Uterus (tissue), 4 donors: ENCODE results near the gene EGR1. TPM values are rescaled to one million over a fixed set of nuclear protein-coding genes. Genes with fewer than 3 reads are reported as not detected.
"Not testable (repeated sequence)": the region's sequence is repeated elsewhere in the genome, so short reads cannot be mapped to it uniquely, and the experiment has no call there.

Source experiments
- DNase-seq, 2 donors: peaks; one replicate each; pipeline ENCODE4 v3.0.0-alpha.2; 2019 to 2020
- H3K27ac ChIP-seq, 2 donors: fragments of 200-600 bp; sonication (generic); 1 replicate in 1 of 2; 2 replicates in 1 of 2; pipeline ENCODE4 v1.5.1; 2016 to 2018
- H3K27me3 ChIP-seq, 2 donors: fragments of 200-600 bp; sonication (generic); one replicate each; pipeline ENCODE4 v1.5.1; 2018 to 2019; ENCODE audit warnings: control low read depth in 1 of 2
- H3K36me3 ChIP-seq, 2 donors: fragments of 200-600 bp; sonication (generic); one replicate each; pipeline ENCODE4 v1.5.1; 2019; ENCODE audit warnings: control low read depth in 1 of 2
- H3K4me1 ChIP-seq, 2 donors: fragments of 200-600 bp; sonication (generic); one replicate each; pipeline ENCODE4 v1.5.1; 2018 to 2019; ENCODE audit warnings: control low read depth in 1 of 2
- H3K4me3 ChIP-seq, 2 donors: fragments of 200-600 bp; sonication (generic); 1 replicate in 1 of 2; 2 replicates in 1 of 2; pipeline ENCODE4 v1.5.1; 2018 to 2019; ENCODE audit warnings: mild to moderate bottlenecking in 1 of 2
- H3K9me3 ChIP-seq, 2 donors: fragments of 200-600 bp; sonication (generic); one replicate each; pipeline ENCODE4 v1.5.1; 2019; ENCODE audit warnings: control low read depth in 1 of 2
- POLR2A ChIP-seq, 2 donors: fragments of 450-650 bp; IDR thresholded peaks; one replicate each; pipeline ENCODE4 v1.6.1; 2016; ENCODE audit warnings: antibody characterized with exemption in 2 of 2, mild to moderate bottlenecking in 1 of 2, moderate library complexity in 1 of 2
- intact Hi-C: fragments of 100-400 bp; cut with DNase I; formaldehyde crosslinking; loops from one replicate; pipeline ENCODE4 v1.15.1; 2023; ENCODE audit warnings: low total_unique reads
- total RNA-seq, 4 donors: library from RNA; depleted of rRNA in 3 of 4; stranded (reverse); fragments of >200 nt in 3 of 4; gene quantifications; one replicate each; pipeline versions ENCODE4 v1.1.0 to v1.2.4, GENCODE V29; 2014 to 2023
- TF ChIP-seq, protein P1 (sequence below), 4 experiments: fragments of 200-600 bp in 2 of 4; fragments of 450-650 bp in 2 of 4; sonication (generic) in 2 of 4; IDR thresholded peaks; one replicate each; pipeline ENCODE4 v1.5.1; 2016 to 2019; ENCODE audit warnings: antibody characterized with exemption in 4 of 4, mild to moderate bottlenecking in 2 of 4, moderate library complexity in 1 of 4
- donor health status: DM: yes; HTN: yes; CAD: no.

The EGR1 gene
- total RNA-seq, 4 donors from 2014 or later = 2.6 to 123 (median 35.2) TPM

DNA sequence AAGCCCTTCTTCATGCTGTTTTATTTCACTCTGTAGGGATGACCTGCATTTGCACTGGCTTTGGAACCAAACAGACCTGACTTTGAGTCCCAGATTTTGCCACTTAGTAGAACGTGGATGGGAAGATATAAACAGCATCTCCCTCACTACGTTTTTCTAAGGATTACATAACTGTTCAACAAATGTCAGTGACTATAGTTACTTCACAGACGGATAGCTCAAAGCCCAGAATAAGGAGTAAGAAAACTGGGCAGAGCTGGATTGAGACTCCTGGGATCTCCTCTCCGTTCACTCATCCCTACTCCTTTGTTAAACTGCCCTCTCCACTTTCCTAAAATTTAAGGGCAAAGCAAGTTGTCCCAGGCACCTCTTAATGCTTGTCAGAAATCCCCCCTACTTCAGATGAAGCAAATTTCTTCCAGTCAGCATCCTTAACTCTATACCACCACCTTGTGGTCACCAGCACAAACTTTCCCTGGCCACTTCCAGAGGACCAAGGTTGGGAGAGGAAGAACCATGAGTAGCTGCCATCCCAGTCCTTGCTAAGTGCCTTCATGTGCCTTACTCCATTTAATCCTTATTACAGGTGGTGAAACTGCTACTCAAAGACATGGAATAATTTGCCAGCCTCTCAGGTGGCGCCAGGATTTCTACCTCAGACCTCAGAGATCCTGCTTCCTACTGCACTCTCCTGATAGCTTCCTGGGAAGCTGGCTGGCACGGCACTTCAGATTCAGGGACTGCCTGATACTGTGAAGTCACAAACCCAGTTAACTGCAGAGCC lies 38.4 kb downstream of the EGR1 start:
- peak in 1 of 2 donors; percentile 44 for DNase-seq
- intact Hi-C loops = loop anchor here (5.0 kb wide), 2 partner anchors 41 to 56 kb away; no protein-coding TSS in a partner anchor

DNA sequence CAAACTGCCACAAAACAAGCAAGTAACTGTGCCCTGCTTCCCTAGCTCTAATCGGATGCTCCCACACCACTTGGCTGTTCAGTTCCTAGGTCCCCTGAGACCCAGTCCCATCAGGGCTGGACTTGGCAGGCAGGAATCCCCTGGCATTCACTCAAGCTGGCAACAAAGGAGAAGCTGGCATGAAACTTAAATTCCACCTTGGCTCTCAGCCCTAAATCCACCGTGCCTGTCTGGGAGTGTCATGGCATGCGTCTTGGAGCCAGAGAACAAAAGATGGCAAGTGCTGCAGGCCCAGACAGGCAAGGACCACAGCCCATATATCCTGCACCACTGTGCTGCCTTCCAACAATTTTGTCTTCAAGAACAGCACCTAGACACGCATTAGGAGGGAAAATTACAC lies 39.5 kb downstream of the EGR1 start:
- Histone ChIP-seq H3K27ac (no peak overlapping the region), H3K9me3 (no peaks in the 10 kb centered on the region), H3K4me1 (no peaks in the 10 kb centered on the region), H3K4me3 (no peak overlapping the region), H3K27me3 (no peaks in the 10 kb centered on the region), H3K36me3 (no peaks in the 10 kb centered on the region)
- no peak for DNase-seq
- intact Hi-C loops = loop anchor here (5.0 kb wide), 2 partner anchors 42 to 57 kb away; no protein-coding TSS in a partner anchor
- TF ChIP-seq, protein P1, sequence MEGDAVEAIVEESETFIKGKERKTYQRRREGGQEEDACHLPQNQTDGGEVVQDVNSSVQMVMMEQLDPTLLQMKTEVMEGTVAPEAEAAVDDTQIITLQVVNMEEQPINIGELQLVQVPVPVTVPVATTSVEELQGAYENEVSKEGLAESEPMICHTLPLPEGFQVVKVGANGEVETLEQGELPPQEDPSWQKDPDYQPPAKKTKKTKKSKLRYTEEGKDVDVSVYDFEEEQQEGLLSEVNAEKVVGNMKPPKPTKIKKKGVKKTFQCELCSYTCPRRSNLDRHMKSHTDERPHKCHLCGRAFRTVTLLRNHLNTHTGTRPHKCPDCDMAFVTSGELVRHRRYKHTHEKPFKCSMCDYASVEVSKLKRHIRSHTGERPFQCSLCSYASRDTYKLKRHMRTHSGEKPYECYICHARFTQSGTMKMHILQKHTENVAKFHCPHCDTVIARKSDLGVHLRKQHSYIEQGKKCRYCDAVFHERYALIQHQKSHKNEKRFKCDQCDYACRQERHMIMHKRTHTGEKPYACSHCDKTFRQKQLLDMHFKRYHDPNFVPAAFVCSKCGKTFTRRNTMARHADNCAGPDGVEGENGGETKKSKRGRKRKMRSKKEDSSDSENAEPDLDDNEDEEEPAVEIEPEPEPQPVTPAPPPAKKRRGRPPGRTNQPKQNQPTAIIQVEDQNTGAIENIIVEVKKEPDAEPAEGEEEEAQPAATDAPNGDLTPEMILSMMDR (IDR thresholded peaks at IDR 0.05) = no peak
- TF ChIP-seq POLR2A (IDR thresholded peaks at IDR 0.05) = no peak

More for the DNA sequence above, 38.4 kb downstream of the EGR1 start:
- H3K36me3 ChIP-seq = no peaks in the 10 kb centered on the region
- no peaks in the 10 kb centered on the region for H3K27me3 ChIP-seq
- peak overlapping the region in 1 of 2 donors; percentile 5 for H3K27ac ChIP-seq
- TF ChIP-seq, protein P1 (IDR thresholded peaks at IDR 0.05) = peak; percentile 62 to 90 (median 73)
- no peak for TF ChIP-seq POLR2A (IDR thresholded peaks at IDR 0.05)
- H3K4me3 ChIP-seq = no peak overlapping the region
- no peaks in the 10 kb centered on the region for H3K4me1 ChIP-seq
- no peaks in the 10 kb centered on the region for H3K9me3 ChIP-seq

DNA sequence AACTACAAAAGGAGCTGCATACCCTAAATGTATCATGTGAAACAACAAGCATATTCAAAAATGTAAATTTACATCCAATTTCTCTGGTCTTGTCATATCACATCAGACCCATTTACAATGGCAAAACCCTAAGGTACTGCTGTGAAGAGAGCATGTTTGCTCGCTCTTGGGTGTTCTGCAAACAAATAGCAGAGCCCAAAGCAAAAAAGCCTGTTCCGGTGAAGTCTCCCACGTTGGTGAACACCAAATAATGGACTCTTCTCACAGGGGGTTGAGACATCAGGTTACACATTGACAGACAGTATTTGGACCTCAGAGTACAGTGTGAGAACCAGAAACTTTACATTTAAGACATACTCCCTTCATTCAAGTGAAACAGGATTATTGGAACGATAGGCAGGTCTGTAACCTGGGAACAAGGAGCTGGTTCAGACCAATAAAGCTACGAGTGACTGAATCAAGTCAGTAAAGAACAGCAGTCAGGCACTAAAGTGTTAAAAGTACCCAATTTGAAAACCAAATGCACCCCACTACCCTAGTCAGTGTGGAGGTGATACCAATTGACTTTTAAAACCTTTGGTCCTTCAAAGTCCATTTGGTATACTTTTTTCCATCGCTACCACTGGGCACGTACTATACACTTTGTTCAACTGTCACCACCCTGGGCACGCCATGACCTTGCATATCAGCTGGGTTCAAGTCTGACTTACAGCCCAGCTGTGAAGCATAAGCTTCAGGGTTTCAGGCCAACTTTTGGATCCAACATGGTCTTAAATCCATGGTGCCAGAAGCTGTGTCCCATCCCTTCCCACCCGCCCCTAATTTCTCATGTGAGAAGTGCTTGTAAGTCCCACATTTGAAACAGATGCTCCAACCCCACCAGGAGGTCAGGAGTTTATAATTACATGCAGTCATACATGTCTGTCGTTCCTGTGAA lies 41.4 kb downstream of the EGR1 start:
- Histone ChIP-seq H3K27ac (peak overlapping the region in 1 of 2 donors; percentile 30), H3K4me3 (no peak overlapping the region), H3K36me3 (no peaks in the 10 kb centered on the region), H3K4me1 (no peaks in the 10 kb centered on the region), H3K27me3 (no peaks in the 10 kb centered on the region), H3K9me3 (no peaks in the 10 kb centered on the region)
- DNase-seq = no peak
- TF ChIP-seq, protein P1 (IDR thresholded peaks at IDR 0.05) = no peak
- no peak for TF ChIP-seq POLR2A (IDR thresholded peaks at IDR 0.05)
- intact Hi-C loops = no loop called here

DNA sequence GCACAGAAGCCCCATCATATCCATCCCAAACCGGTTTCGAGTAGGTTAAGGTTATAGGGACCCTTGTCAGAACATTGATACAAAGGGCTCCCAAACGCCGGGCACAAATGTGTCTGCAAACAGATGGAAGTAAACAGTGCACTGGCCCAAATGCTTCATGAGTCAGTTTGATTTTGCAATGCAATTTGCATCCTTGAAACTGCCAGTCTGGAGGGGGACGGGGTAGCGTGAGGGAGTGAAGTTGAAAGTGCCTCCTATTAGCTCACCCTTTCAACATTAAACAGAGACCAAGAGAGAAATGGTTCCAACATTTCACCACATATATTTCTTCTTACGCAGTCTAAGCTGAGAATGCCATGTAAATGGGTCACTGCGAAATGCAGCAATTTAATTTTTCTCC lies 42.2 kb downstream of the EGR1 start:
- H3K4me3 ChIP-seq, H3K9me3 ChIP-seq, H3K36me3 ChIP-seq, H3K4me1 ChIP-seq, intact Hi-C loops, H3K27me3 ChIP-seq: not testable (repeated sequence)
- peak overlapping the region in 1 of 2 donors; percentile 30 for H3K27ac ChIP-seq
- DNase-seq = peak in 1 of 2 donors; percentile 38

DNA sequence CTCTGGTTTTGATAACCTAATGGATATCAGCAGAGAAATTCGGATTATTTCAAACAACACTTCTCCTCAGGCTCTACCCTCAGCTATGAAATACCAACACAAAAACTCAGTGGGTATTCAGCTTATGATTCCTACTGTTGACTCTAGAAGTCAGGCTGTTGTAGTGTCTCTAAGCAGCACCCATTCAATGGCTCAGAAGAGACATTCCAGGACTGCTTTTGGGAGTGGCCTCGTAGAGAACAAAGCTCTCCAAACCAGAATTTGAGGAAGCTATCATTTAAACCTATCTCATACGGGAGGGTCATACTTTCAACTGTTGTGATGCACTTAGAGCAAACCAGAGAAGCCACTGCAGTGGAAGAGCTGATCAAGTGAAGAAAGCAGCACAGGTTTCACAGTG lies 43.7 kb downstream of the EGR1 start:
- H3K9me3 ChIP-seq = no peaks in the 10 kb centered on the region
- intact Hi-C loops = no loop called here
- no peaks in the 10 kb centered on the region for H3K27me3 ChIP-seq
- H3K4me3 ChIP-seq = no peak overlapping the region
- no peak overlapping the region for H3K27ac ChIP-seq
- DNase-seq = no peak
- no peaks in the 10 kb centered on the region for H3K36me3 ChIP-seq
- H3K4me1 ChIP-seq = no peaks in the 10 kb centered on the region
- TF ChIP-seq POLR2A (IDR thresholded peaks at IDR 0.05) = no peak
- TF ChIP-seq, protein P1 (IDR thresholded peaks at IDR 0.05) = no peak
